ENCODE data around the gene PTRH1.

The PTRH1 gene

DNA sequence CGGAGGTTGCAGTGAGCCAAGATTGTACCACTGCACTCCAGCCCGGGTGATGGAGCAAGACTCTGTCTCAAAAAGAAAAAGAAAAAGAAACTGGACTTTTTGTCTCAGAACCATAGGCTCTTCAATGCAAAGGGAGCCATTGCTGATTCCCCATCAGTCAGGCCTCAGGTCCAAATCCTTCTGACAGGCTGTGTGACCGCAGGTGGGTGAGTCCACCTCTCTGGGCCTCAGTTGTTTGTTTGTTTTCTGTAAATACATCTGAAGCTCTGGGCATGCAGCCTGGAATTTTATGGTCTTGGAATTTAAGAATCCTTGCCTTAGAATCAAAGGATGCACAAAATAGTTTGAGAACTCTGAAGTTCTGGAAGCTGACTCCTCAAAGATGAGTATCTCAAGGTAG, 40.8 kb upstream of the PTRH1 start:
- no peaks in the 10 kb centered on the region for H3K36me3 ChIP-seq (ENCODE audit: insufficient read depth, low read length)
- H3K9ac ChIP-seq (ENCODE audit: low read depth, low read length), result no peak overlapping the region
- no peaks in the 10 kb centered on the region for H3K4me1 ChIP-seq (ENCODE audit: insufficient read depth, low read length)
- H3K79me2 ChIP-seq (ENCODE audit: insufficient read depth, low read length), result no peaks in the 10 kb centered on the region
- ATAC-seq (ENCODE audit: insufficient read depth, low read depth) (no peak), DNase-seq (no peak)
- no peak overlapping the region for H3K27ac ChIP-seq (ENCODE audit: low read length)
- H3K9me3 ChIP-seq (ENCODE audit: insufficient read depth, low read length, severe bottlenecking), result no peaks in the 10 kb centered on the region
- H3K4me3 ChIP-seq (ENCODE audit: low read depth in 1 of 2, low read length in 2 of 2), result no peak overlapping the region
- TF ChIP-seq EZH2 (IDR thresholded peaks at IDR 0.05; ENCODE audit: borderline replicate concordance, low read depth, low read length, severe bottlenecking), result no peak
- TF ChIP-seq, protein P1, sequence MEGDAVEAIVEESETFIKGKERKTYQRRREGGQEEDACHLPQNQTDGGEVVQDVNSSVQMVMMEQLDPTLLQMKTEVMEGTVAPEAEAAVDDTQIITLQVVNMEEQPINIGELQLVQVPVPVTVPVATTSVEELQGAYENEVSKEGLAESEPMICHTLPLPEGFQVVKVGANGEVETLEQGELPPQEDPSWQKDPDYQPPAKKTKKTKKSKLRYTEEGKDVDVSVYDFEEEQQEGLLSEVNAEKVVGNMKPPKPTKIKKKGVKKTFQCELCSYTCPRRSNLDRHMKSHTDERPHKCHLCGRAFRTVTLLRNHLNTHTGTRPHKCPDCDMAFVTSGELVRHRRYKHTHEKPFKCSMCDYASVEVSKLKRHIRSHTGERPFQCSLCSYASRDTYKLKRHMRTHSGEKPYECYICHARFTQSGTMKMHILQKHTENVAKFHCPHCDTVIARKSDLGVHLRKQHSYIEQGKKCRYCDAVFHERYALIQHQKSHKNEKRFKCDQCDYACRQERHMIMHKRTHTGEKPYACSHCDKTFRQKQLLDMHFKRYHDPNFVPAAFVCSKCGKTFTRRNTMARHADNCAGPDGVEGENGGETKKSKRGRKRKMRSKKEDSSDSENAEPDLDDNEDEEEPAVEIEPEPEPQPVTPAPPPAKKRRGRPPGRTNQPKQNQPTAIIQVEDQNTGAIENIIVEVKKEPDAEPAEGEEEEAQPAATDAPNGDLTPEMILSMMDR (IDR thresholded peaks at IDR 0.05; ENCODE audit: borderline replicate concordance, extremely low read depth, low read length, poor library complexity, severe bottlenecking), result no peak
- H3K4me2 ChIP-seq (ENCODE audit: insufficient read depth, low read length), result no peak overlapping the region
- H3K27me3 ChIP-seq (ENCODE audit: insufficient read depth, low read length, poor library complexity), result no peaks in the 10 kb centered on the region
- no peak overlapping the region for H2AFZ ChIP-seq (ENCODE audit: low read depth, low read length)
- H4K20me1 ChIP-seq (ENCODE audit: insufficient read depth, low read length), result no peaks in the 10 kb centered on the region

DNA sequence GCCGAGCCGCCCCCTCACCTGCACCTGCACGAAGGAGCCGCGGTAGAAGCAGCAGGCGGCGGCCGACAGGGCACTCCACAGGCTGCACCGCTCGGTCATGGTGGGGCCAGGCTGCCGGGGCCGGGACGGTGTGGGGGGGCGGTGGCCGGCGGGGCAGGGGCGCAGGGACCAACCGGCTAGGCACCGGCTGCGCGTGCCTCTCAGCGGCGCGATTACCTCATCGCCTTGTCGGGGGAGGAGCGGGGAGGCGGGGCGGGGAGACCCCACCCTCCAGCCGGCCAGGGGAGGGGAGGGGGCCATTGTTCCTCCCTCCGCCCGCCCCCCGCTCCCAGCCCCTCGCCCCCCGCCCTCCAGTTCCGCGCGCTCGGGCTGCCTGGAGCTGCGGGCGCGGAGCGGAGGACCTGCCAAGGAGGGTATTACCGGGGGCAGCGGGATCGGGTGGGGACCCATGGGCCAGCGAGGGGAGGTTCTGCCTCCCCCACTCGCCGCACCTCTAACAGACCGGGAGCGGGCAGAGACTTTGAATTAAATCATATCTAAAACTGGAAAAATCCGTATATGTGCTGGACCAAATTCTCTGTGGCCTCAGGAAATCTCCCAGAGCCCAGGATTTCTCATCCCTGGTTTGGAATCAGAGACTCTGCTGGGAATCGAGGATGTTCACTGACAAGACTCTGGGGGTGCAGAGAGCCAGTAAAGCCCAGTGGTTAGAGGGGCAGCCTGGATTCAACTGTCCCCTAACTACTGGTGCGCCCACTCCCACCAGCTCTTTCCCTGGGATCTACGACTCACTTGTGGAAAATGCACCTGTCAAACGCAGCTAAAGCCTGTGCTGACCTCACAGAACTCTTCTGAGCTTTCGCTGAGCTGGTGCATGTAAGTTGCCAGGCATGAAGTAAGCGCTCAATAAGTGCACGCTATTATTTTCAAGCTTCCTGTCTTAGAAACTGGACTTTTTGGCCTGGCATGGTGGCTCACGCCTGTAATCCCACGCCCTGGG, 39.9 kb upstream of the PTRH1 start:
- H3K27ac ChIP-seq (ENCODE audit: low read length), result no peak overlapping the region
- H2AFZ ChIP-seq (ENCODE audit: low read depth, low read length), result no peak overlapping the region
- no peaks in the 10 kb centered on the region for H4K20me1 ChIP-seq (ENCODE audit: insufficient read depth, low read length)
- H3K9me3 ChIP-seq (ENCODE audit: insufficient read depth, low read length, severe bottlenecking), result no peaks in the 10 kb centered on the region
- H3K4me1 ChIP-seq (ENCODE audit: insufficient read depth, low read length), result no peaks in the 10 kb centered on the region
- no peak for DNase-seq
- H3K79me2 ChIP-seq (ENCODE audit: insufficient read depth, low read length), result no peaks in the 10 kb centered on the region
- no peaks in the 10 kb centered on the region for H3K36me3 ChIP-seq (ENCODE audit: insufficient read depth, low read length)
- H3K4me2 ChIP-seq (ENCODE audit: insufficient read depth, low read length), result no peak overlapping the region
- H3K9ac ChIP-seq (ENCODE audit: low read depth, low read length), result no peak overlapping the region
- no peak for ATAC-seq (ENCODE audit: insufficient read depth, low read depth)
- no peak for TF ChIP-seq EZH2 (IDR thresholded peaks at IDR 0.05; ENCODE audit: borderline replicate concordance, low read depth, low read length, severe bottlenecking)
- TF ChIP-seq, protein P1 (IDR thresholded peaks at IDR 0.05; ENCODE audit: borderline replicate concordance, extremely low read depth, low read length, poor library complexity, severe bottlenecking), result no peak
- no peaks in the 10 kb centered on the region for H3K27me3 ChIP-seq (ENCODE audit: insufficient read depth, low read length, poor library complexity)
- H3K4me3 ChIP-seq (ENCODE audit: low read depth in 1 of 2, low read length in 2 of 2), result no peak overlapping the region

DNA sequence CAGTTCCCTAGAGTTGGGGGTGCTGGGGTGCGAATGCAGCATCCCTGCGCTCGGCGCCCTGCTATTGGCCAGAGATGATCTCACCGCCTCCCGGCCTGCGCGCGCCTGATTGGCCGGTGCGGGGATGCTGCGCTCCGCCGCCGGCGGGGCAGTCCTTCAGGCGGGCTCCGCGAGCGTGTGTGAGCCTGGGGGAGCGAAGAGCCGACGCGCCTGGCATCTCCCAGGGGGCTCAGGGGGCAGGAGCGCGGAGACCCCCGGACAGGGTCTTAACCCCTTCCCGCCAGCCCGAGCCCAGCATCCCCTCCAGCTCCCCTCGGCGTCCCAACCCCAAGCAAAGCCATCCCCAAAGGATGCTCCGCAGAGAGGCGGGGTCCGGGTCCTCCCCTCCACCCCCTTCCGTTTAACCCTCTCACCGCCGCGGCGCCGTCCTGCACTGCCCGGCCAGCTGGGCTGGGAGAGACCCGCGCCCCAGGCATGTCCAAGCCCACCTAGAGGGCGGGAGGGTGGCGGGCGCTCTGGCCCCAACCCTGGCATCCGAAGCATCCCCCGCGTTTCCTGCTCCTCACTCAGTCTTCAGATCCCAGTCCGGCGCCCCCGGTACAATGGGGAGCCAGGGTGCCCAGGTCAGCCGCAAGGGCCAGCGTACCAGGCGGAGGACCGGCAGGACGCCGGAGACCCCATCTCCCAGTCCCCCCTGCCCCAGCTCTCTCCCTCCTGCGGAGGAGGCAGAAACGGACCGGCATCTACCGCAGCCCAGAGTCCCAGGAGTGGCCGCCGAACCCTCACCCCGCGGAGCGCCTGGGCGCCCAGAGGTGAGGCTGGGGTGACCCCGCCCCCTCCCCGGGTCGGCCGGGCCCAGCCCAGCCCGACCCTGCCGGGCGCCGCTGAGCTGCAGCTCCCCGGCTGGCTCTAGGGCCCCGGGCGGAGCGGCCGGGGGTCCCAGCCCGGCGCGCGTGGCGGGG, 38.9 kb upstream of the PTRH1 start:
- Histone ChIP-seq H4K20me1 (ENCODE audit: insufficient read depth, low read length) (no peaks in the 10 kb centered on the region), H3K4me2 (ENCODE audit: insufficient read depth, low read length) (no peak overlapping the region), H3K9me3 (ENCODE audit: insufficient read depth, low read length, severe bottlenecking) (no peaks in the 10 kb centered on the region), H3K27ac (ENCODE audit: low read length) (no peak overlapping the region), H3K9ac (ENCODE audit: low read depth, low read length) (no peak overlapping the region), H3K79me2 (ENCODE audit: insufficient read depth, low read length) (no peaks in the 10 kb centered on the region), H3K4me1 (ENCODE audit: insufficient read depth, low read length) (no peaks in the 10 kb centered on the region), H2AFZ (ENCODE audit: low read depth, low read length) (no peak overlapping the region), H3K27me3 (ENCODE audit: insufficient read depth, low read length, poor library complexity) (no peaks in the 10 kb centered on the region), H3K36me3 (ENCODE audit: insufficient read depth, low read length) (no peaks in the 10 kb centered on the region), H3K4me3 (ENCODE audit: low read depth in 1 of 2, low read length in 2 of 2) (no peak overlapping the region)
- DNase-seq (no peak), ATAC-seq (ENCODE audit: insufficient read depth, low read depth) (no peak)
- no peak for TF ChIP-seq EZH2 (IDR thresholded peaks at IDR 0.05; ENCODE audit: borderline replicate concordance, low read depth, low read length, severe bottlenecking)
- TF ChIP-seq, protein P1 (IDR thresholded peaks at IDR 0.05; ENCODE audit: borderline replicate concordance, extremely low read depth, low read length, poor library complexity, severe bottlenecking), result no peak
